AG04449 (cell line): Measurements from ENCODE around the gene ATP5PD.
A peak's percentile ranks its signal among the peaks of the same experiment; 100 is the strongest.

Source experiments
- CTCF ChIA-PET: fragments of 350-600 bp; formaldehyde crosslinking; extraction: SDS; loops from one replicate; lab custom pipeline; 2021; ENCODE audit warnings: antibody characterized with exemption; lab: Yijun Ruan, JAX
- POLR2A ChIA-PET: fragments of 400-600, 350-600 bp; formaldehyde crosslinking; extraction: SDS; loops from one replicate; lab custom pipeline; 2020; ENCODE audit warnings: antibody characterized with exemption, inconsistent platforms; lab: Yijun Ruan, JAX
- DNase-seq: peaks from one replicate; pipeline ENCODE4 v3.0.0-alpha.2; 2010; ENCODE audit warnings: low read depth, low spot score
- H3K4me3 ChIP-seq: 2 replicates; pipeline ENCODE4 v1.5.1; 2011; ENCODE audit warnings: low read depth, mild to moderate bottlenecking, control low read depth, low read length
- TF ChIP-seq, protein P1 (sequence below): IDR thresholded peaks from one replicate; pipeline ENCODE4 v1.5.1; 2011; ENCODE audit warnings: mild to moderate bottlenecking, moderate library complexity, low read length, control low read depth, inconsistent platforms; ENCODE audit not compliant: insufficient read depth; ENCODE audit errors: missing control alignments

Gene ATP5PD

DNA sequence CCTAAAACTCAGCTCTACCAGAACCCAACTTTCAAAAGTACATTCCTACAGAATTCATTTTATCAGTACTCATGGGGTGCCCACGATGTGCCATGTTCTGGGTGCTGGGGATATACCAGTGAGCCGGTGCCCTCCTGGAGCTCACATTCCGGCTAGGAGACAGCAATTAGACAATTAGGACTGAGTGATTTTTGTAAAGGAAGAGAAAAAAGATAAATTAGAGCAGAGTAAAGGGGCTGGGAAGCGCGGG, 34.7 kb downstream of the ATP5PD start:
- no peak for DNase-seq
- CTCF ChIA-PET: interaction anchor here (0.8 to 5.0 kb wide), 21 partner anchors 9 to 266 kb away, joined by 3 to 74 read pairs (median 5); partner anchors contain the start of genes CDR2L, OTOP2 and USH1G
- H3K4me3 ChIP-seq: peak overlapping the region; percentile 86
- TF ChIP-seq, protein P1, sequence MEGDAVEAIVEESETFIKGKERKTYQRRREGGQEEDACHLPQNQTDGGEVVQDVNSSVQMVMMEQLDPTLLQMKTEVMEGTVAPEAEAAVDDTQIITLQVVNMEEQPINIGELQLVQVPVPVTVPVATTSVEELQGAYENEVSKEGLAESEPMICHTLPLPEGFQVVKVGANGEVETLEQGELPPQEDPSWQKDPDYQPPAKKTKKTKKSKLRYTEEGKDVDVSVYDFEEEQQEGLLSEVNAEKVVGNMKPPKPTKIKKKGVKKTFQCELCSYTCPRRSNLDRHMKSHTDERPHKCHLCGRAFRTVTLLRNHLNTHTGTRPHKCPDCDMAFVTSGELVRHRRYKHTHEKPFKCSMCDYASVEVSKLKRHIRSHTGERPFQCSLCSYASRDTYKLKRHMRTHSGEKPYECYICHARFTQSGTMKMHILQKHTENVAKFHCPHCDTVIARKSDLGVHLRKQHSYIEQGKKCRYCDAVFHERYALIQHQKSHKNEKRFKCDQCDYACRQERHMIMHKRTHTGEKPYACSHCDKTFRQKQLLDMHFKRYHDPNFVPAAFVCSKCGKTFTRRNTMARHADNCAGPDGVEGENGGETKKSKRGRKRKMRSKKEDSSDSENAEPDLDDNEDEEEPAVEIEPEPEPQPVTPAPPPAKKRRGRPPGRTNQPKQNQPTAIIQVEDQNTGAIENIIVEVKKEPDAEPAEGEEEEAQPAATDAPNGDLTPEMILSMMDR: no peak
- POLR2A ChIA-PET: interaction anchor here (0.9 to 3.3 kb wide), 10 partner anchors 9 to 51 kb away, joined by 3 to 45 read pairs (median 6); partner anchors contain the start of genes ATP5PD, CDR2L and KCTD2

DNA sequence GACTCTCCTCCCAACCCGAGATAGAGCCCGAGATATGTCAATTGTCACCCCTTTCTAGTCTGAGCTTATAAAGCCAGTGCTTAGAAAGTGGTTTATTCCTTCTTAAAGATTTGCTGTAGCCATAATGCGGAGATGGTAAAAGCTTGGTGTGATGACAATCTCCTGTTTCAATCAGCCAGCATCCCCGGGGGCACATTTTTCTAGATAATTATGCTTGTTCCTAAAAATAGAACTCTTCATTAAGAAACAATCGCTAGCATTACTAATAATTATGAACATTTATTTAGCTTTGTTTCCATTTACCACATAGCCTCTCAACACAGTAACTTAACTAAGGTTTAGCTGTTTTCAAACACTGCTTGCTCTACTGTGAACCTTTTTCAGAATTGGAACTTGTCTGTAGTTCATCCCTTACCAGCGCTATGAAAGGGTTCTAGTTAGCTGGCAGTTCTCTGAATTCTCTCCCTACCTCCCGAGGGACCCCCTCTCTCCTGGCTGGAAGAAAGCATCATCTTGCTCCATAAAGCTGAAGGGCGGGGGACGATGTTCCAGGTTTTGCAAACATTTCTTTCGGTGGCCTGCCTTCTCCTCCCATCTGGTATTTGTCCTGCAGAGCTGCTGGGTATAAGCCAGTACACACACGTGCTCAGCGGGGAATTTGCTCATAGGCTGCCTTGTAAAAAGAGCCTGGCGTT, 35.2 kb downstream of the ATP5PD start:
- ChIA-PET CTCF (interaction anchor here (0.8 to 5.0 kb wide), 22 partner anchors 9 to 266 kb away, joined by 3 to 74 read pairs (median 5); partner anchors contain the start of genes CDR2L, OTOP2 and USH1G), POLR2A (interaction anchor here (0.9 to 3.3 kb wide), 11 partner anchors 9 to 50 kb away, joined by 3 to 45 read pairs (median 5); partner anchors contain the start of genes ATP5PD, CDR2L and KCTD2)
- no peak for DNase-seq
- TF ChIP-seq, protein P1: no peak
- H3K4me3 ChIP-seq: peak overlapping the region; percentile 86

DNA sequence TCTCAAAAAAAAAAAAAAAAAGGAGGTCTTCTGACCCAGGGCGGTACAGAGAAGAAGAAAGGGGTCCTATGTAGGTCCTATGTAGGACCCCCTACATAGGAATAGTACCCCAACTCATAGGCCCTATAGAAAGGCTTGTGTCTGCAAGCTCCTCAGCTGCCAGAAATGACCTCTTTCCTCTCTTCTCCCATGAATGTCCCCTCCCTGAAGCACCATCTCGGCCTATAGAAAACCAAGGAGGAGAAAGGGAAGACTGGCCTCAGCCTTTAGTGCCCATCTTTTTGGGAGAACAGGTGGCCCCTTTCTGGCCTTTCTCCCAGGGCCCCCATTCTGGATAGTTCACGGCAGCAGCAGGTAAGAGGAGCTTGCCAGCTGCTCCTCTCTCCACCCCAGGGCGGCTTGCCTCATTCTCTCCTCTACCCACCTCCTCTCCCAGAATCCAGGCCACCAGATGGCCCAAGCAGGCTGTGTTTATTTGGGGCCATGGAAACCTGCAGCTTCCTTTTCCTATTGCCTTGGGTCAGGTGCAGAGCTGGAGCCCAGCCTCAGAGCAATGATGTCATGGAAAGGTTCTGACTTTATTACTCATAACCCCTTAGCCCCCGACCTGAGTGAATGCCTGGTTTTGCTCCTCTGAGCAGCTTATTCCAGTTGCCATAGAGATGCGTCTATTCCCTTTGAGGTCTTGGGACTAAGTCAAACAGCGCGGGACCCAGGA, 35.9 kb downstream of the ATP5PD start:
- no peak for DNase-seq
- ChIA-PET POLR2A (interaction anchor here (1.0 to 3.3 kb wide), 4 partner anchors 20 to 37 kb away, joined by 3 to 45 read pairs (median 4); partner anchors contain the start of gene CDR2L), CTCF (interaction anchor here (0.8 to 5.0 kb wide), 13 partner anchors 8 to 189 kb away, joined by 3 to 74 read pairs (median 13); partner anchors contain the start of gene CDR2L)
- H3K4me3 ChIP-seq: no peak overlapping the region
- TF ChIP-seq, protein P1: no peak

DNA sequence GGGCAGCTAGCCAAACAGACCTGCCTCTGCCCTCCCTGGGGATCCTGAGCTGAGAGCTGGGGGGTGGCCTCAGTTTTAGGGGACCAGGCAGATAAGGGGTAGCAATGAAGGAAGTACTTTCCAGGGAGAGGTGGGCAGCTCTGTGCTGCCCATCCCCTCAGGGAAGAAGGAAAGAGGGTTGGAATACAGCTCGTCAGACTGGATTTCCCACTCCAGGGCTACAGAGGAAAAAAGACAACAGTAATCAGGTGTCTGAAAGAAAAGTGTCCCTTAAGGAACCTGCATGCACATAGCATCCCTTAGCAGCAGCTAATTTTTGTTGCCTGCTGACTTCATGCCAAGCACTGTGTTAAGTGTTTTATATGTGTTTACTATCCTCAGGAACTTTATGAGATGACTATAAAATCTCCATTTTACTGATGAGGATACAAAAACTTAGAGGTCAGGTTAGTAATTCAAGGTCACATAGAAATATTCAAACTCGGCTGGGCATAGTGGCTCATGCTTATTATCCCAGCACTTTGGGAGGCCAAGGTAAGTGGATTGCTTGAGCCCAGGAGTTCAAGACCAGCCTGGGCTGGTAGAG, 37.5 kb downstream of the ATP5PD start:
- CTCF ChIA-PET: interaction anchor here (1.5 to 5.0 kb wide), 2 partner anchors 20 to 47 kb away, joined by 4 to 46 read pairs; partner anchors contain the start of gene CDR2L
- TF ChIP-seq, protein P1: no peak
- no peak for DNase-seq
- POLR2A ChIA-PET: interaction anchor here (0.6 to 1.0 kb wide), 2 partner anchors 22 to 208 kb away, joined by 3 read pairs; partner anchors contain the start of gene CDR2L
- no peak overlapping the region for H3K4me3 ChIP-seq

DNA sequence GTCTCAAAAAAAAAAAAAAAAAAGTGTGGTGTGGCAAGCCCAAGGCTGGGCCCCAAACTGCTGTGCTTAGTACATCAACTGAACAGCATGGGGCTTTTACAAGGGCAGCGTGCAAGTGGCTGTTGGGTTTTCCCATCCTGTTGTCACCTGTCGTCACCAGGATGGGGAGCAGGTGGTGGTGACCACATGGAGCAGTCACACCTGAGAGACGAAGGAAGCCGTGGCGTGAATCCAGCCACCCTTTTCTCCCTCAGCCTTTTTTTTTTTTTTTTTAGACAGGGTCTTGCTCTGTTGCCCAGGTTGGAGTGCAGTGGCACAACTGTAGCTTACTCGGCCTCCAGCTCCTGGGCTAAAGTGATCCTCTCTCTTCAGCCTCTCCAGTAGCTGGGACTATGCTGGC, 38.4 kb downstream of the ATP5PD start:
- CTCF ChIA-PET: interaction anchor here (2.6 kb wide), 1 partner anchor 47 kb away, joined by 15 read pairs; no protein-coding TSS in a partner anchor
- no peak for DNase-seq
- POLR2A ChIA-PET: interaction anchor here (1.0 kb wide), 1 partner anchor 21 kb away, joined by 3 read pairs; the partner anchor contains the start of gene CDR2L
- H3K4me3 ChIP-seq: no peak overlapping the region
- TF ChIP-seq, protein P1: no peak
